SK-N-SH (cell line): ENCODE results near the gene DNAJC10. TPM values are rescaled to one million over a fixed set of nuclear protein-coding genes. Genes with fewer than 3 reads are reported as not detected.

Experiments used
- CTCF ChIA-PET: fragments of 300-600, 350-600 bp; formaldehyde crosslinking; extraction: SDS; loops from one replicate; lab custom pipeline; 2021; lab: Yijun Ruan, JAX
- POLR2A ChIA-PET: fragments of 350-600 bp; sonication (Branson Sonifier 250); formaldehyde crosslinking; extraction: SDS; loops from one replicate; lab custom pipeline; 2020; ENCODE audit warnings: antibody characterized with exemption, inconsistent platforms; lab: Yijun Ruan, JAX
- DNase-seq: peaks from one replicate; pipeline ENCODE4 v3.0.0; 2012
- H2AFZ ChIP-seq: fragments of 200-600 bp; sonication (generic); 2 replicates; pipeline ENCODE4 v1.8.1; 2016; ENCODE audit warnings: antibody characterized with exemption, mild to moderate bottlenecking, low read depth
- H3F3A ChIP-seq: fragments of 200-600 bp; sonication (generic); replicated peaks from 2 replicates; pipeline ENCODE3; 2016; ENCODE audit warnings: antibody characterized with exemption, mild to moderate bottlenecking; ENCODE audit not compliant: insufficient read depth
- H3K27ac ChIP-seq, 2 experiments: fragments of 200-500 bp in 1 of 2; fragments of 200-600 bp in 1 of 2; sonication (Bioruptor generic) in 1 of 2; sonication (generic), shearing (Covaris generic) in 1 of 2; 2 replicates each; pipeline versions ENCODE4 v1.5.1 to v1.6.1; 2014 to 2016; ENCODE audit warnings: low read depth in 2 of 2, inconsistent platforms in 1 of 2, low read length in 1 of 2, mild to moderate bottlenecking in 1 of 2, mixed read lengths in 1 of 2
- H3K27me3 ChIP-seq: fragments of 200-600 bp; sonication (generic), shearing (Covaris generic); 2 replicates; pipeline ENCODE4 v1.6.1; 2016; ENCODE audit warnings: mixed run types; ENCODE audit not compliant: insufficient read depth
- H3K36me3 ChIP-seq, 2 experiments: fragments of 200-500 bp in 1 of 2; fragments of 200-600 bp in 1 of 2; sonication (Bioruptor generic) in 1 of 2; sonication (generic) in 1 of 2; replicated peaks in 1 of 2; 2 replicates each; pipeline versions ENCODE3 to v1.5.1; 2014 to 2016; ENCODE audit warnings: low read length in 1 of 2, mild to moderate bottlenecking in 1 of 2; ENCODE audit not compliant: insufficient read depth in 2 of 2, control insufficient read depth in 1 of 2
- H3K4me1 ChIP-seq, 2 experiments: fragments of 200-500 bp in 1 of 2; fragments of 200-600 bp in 1 of 2; sonication (Bioruptor generic) in 1 of 2; sonication (generic), shearing (Covaris generic) in 1 of 2; 2 replicates each; pipeline versions ENCODE4 v1.5.1 to v1.6.1; 2014 to 2016; ENCODE audit warnings: low read depth in 1 of 2, low read length in 1 of 2, mixed run types in 1 of 2; ENCODE audit not compliant: insufficient read depth in 2 of 2, control insufficient read depth in 1 of 2
- H3K4me2 ChIP-seq: fragments of 200-600 bp; sonication (generic), shearing (Covaris generic); 2 replicates; pipeline ENCODE4 v1.6.1; 2017; ENCODE audit warnings: mixed run types
- H3K4me3 ChIP-seq, 2 experiments: fragments of 200-500 bp in 1 of 2; fragments of 200-600 bp in 1 of 2; sonication (Bioruptor generic) in 1 of 2; sonication (generic), shearing (Covaris generic) in 1 of 2; 2 replicates each; pipeline versions ENCODE4 v1.5.1 to v1.8.1; 2014 to 2016; ENCODE audit warnings: low read depth in 2 of 2, inconsistent platforms in 1 of 2, low read length in 1 of 2, mild to moderate bottlenecking in 1 of 2, mixed read lengths in 1 of 2, moderate library complexity in 1 of 2
- H3K79me2 ChIP-seq: fragments of 200-600 bp; sonication (generic); 2 replicates; pipeline ENCODE4 v1.8.1; 2017; ENCODE audit warnings: mild to moderate bottlenecking; ENCODE audit not compliant: insufficient read depth
- H3K9ac ChIP-seq: fragments of 200-600 bp; sonication (generic); 2 replicates; pipeline ENCODE4 v1.6.1; 2017; ENCODE audit warnings: mixed run types
- H3K9me2 ChIP-seq: fragments of 200-600 bp; sonication (generic); 2 replicates; pipeline ENCODE4 v1.6.1; 2017; ENCODE audit warnings: mixed run types
- H3K9me3 ChIP-seq: fragments of 200-600 bp; sonication (generic); 2 replicates; pipeline ENCODE4 v1.6.1; 2017; ENCODE audit warnings: mixed run types, mild to moderate bottlenecking, moderate library complexity
- H4K20me1 ChIP-seq: fragments of 200-600 bp; sonication (generic); 2 replicates; pipeline ENCODE4 v1.6.1; 2017; ENCODE audit warnings: mild to moderate bottlenecking, mixed run types; ENCODE audit not compliant: insufficient read depth
- CHD2 ChIP-seq: fragments of 150-350 bp; IDR thresholded peaks from 2 replicates; pipeline ENCODE4 v1.6.1; 2018; ENCODE audit warnings: low read length; ENCODE audit not compliant: partially characterized antibody
- FOSL2 ChIP-seq: IDR thresholded peaks from 2 replicates; pipeline ENCODE4 v1.4.0; 2012; ENCODE audit warnings: low read depth, mild to moderate bottlenecking, moderate library complexity, borderline replicate concordance
- GABPA ChIP-seq: IDR thresholded peaks from 2 replicates; pipeline ENCODE4 v1.4.0; 2012; ENCODE audit warnings: low read depth, mild to moderate bottlenecking
- GATA2 ChIP-seq: sonication (generic); formaldehyde crosslinking; IDR thresholded peaks from 2 replicates; pipeline ENCODE4 v1.5.0; 2020; ENCODE audit warnings: mild to moderate bottlenecking, missing genetic modification reagents
- MEF2A ChIP-seq: IDR thresholded peaks from 2 replicates; pipeline ENCODE4 v1.4.0; 2012; ENCODE audit warnings: low read depth, borderline replicate concordance
- NFIC ChIP-seq: IDR thresholded peaks from 2 replicates; pipeline ENCODE4 v1.4.0; 2012; ENCODE audit warnings: borderline replicate concordance
- NRF1 ChIP-seq: IDR thresholded peaks from 2 replicates; pipeline ENCODE4 v1.6.1; 2012; ENCODE audit warnings: low read depth, mild to moderate bottlenecking, low read length
- RAD21 ChIP-seq: IDR thresholded peaks from 2 replicates; pipeline ENCODE4 v1.6.1; 2012; ENCODE audit warnings: mild to moderate bottlenecking, low read length
- RCOR1 ChIP-seq: fragments of 150-350 bp; IDR thresholded peaks from 2 replicates; pipeline ENCODE4 v1.6.1; 2017; ENCODE audit warnings: antibody characterized with exemption, low read length
- RFX5 ChIP-seq: IDR thresholded peaks from 2 replicates; pipeline ENCODE4 v1.6.1; 2012; ENCODE audit warnings: mild to moderate bottlenecking, improper control_type of control experiment, low read length
- SMC3 ChIP-seq: IDR thresholded peaks from 2 replicates; pipeline ENCODE4 v1.6.1; 2012; ENCODE audit warnings: low read depth, low read length, improper control_type of control experiment
- TCF12 ChIP-seq: IDR thresholded peaks from 2 replicates; pipeline ENCODE4 v1.4.0; 2012
- YY1 ChIP-seq: IDR thresholded peaks from 2 replicates; pipeline ENCODE4 v1.4.0; 2012; ENCODE audit warnings: low read depth, mild to moderate bottlenecking
- WGBS: methylation state at CpG from one replicate; pipeline ENCODE4 v1.1.6; 2017; ENCODE audit warnings: low lambda C conversion rate; 5-methylcytosine and 5-hydroxymethylcytosine counted together
- polyA plus RNA-seq, 3 experiments: library from polyadenylated mRNA; depleted of rRNA; stranded (reverse); fragments of >200 nt; gene quantifications; 2 replicates each; pipeline ENCODE4 v1.2.3, GENCODE V29; 2012
- TF ChIP-seq, protein P1 (sequence below): fragments of 150-350 bp; IDR thresholded peaks from 2 replicates; pipeline ENCODE4 v1.6.1; 2017; ENCODE audit warnings: antibody characterized with exemption, low read length, low read depth, borderline replicate concordance
- TF ChIP-seq, protein P2 (sequence below): IDR thresholded peaks from 2 replicates; pipeline ENCODE4 v1.4.0; 2012; ENCODE audit warnings: low read depth, borderline replicate concordance
- TF ChIP-seq, protein P3 (sequence below): IDR thresholded peaks from 2 replicates; pipeline ENCODE4 v1.4.0; 2012; ENCODE audit warnings: low read depth
- TF ChIP-seq, protein P4 (sequence below): IDR thresholded peaks from 2 replicates; pipeline ENCODE4 v1.6.1; 2012; ENCODE audit warnings: mild to moderate bottlenecking, low read depth, low read length, moderate library complexity
- TF ChIP-seq, protein P5 (sequence below): fragments of 150-350 bp; IDR thresholded peaks from 2 replicates; pipeline ENCODE4 v1.6.1; 2016; ENCODE audit warnings: mild to moderate bottlenecking, low read depth, low read length

The DNAJC10 gene
- polyA plus RNA-seq, 1 of the 3 experiments (the other 2 are of a cell fraction) = 30.8 TPM

DNA sequence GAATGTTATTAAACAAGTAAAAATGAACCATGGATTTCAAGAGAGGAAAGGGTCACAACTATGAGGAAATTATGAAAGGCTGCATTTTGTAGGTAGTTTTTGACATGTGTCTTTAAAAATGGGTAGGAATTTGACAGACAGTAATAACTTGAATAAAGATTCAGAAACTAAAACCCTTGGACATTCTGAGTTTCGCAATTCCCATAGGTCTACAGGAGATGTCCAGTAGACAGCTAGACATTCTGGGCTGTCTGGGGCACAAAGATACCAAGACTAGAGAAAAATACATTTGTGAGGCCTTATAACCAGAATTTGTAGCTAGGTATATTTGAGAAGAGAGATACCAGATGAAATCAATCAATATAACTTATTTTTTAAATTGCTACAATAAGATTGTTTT, 42.3 kb downstream of the DNAJC10 start:
- H3K9me2 ChIP-seq = no peaks in the 10 kb centered on the region
- H4K20me1 ChIP-seq = no peaks in the 10 kb centered on the region
- no peaks in the 10 kb centered on the region for H3K27me3 ChIP-seq
- H3K79me2 ChIP-seq = no peaks in the 10 kb centered on the region
- H3K27ac ChIP-seq = no peak overlapping the region
- H3F3A ChIP-seq = peaks cover 4% of the 10 kb centered on the region
- H3K9ac ChIP-seq = no peak overlapping the region
- ChIA-PET POLR2A (no interaction called here), CTCF (interaction anchor here (0.9 to 3.2 kb wide), 3 partner anchors 221 to 223 kb away, joined by 3 to 18 read pairs (median 9); no protein-coding TSS in a partner anchor)
- DNase-seq = no peak
- H2AFZ ChIP-seq = no peak overlapping the region
- H3K4me3 ChIP-seq = no peak overlapping the region
- no peaks in the 10 kb centered on the region for H3K4me1 ChIP-seq
- H3K4me2 ChIP-seq = no peak overlapping the region
- TF ChIP-seq MEF2A (no peak), NRF1 (no peak), RFX5 (no peak), NFIC (no peak), RCOR1 (no peak), SMC3 (no peak), YY1 (no peak), FOSL2 (no peak), CHD2 (no peak), GATA2 (CRISPR knock-in tag) (no peak), TCF12 (no peak), RAD21 (no peak), GABPA (no peak)
- TF ChIP-seq, protein P1, sequence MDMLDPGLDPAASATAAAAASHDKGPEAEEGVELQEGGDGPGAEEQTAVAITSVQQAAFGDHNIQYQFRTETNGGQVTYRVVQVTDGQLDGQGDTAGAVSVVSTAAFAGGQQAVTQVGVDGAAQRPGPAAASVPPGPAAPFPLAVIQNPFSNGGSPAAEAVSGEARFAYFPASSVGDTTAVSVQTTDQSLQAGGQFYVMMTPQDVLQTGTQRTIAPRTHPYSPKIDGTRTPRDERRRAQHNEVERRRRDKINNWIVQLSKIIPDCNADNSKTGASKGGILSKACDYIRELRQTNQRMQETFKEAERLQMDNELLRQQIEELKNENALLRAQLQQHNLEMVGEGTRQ = no peak
- TF ChIP-seq, protein P2, sequence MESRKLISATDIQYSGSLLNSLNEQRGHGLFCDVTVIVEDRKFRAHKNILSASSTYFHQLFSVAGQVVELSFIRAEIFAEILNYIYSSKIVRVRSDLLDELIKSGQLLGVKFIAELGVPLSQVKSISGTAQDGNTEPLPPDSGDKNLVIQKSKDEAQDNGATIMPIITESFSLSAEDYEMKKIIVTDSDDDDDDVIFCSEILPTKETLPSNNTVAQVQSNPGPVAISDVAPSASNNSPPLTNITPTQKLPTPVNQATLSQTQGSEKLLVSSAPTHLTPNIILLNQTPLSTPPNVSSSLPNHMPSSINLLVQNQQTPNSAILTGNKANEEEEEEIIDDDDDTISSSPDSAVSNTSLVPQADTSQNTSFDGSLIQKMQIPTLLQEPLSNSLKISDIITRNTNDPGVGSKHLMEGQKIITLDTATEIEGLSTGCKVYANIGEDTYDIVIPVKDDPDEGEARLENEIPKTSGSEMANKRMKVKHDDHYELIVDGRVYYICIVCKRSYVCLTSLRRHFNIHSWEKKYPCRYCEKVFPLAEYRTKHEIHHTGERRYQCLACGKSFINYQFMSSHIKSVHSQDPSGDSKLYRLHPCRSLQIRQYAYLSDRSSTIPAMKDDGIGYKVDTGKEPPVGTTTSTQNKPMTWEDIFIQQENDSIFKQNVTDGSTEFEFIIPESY = no peak
- TF ChIP-seq, protein P3, sequence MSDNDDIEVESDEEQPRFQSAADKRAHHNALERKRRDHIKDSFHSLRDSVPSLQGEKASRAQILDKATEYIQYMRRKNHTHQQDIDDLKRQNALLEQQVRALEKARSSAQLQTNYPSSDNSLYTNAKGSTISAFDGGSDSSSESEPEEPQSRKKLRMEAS = no peak
- TF ChIP-seq, protein P4, sequence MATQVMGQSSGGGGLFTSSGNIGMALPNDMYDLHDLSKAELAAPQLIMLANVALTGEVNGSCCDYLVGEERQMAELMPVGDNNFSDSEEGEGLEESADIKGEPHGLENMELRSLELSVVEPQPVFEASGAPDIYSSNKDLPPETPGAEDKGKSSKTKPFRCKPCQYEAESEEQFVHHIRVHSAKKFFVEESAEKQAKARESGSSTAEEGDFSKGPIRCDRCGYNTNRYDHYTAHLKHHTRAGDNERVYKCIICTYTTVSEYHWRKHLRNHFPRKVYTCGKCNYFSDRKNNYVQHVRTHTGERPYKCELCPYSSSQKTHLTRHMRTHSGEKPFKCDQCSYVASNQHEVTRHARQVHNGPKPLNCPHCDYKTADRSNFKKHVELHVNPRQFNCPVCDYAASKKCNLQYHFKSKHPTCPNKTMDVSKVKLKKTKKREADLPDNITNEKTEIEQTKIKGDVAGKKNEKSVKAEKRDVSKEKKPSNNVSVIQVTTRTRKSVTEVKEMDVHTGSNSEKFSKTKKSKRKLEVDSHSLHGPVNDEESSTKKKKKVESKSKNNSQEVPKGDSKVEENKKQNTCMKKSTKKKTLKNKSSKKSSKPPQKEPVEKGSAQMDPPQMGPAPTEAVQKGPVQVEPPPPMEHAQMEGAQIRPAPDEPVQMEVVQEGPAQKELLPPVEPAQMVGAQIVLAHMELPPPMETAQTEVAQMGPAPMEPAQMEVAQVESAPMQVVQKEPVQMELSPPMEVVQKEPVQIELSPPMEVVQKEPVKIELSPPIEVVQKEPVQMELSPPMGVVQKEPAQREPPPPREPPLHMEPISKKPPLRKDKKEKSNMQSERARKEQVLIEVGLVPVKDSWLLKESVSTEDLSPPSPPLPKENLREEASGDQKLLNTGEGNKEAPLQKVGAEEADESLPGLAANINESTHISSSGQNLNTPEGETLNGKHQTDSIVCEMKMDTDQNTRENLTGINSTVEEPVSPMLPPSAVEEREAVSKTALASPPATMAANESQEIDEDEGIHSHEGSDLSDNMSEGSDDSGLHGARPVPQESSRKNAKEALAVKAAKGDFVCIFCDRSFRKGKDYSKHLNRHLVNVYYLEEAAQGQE = no peak
- TF ChIP-seq, protein P5, sequence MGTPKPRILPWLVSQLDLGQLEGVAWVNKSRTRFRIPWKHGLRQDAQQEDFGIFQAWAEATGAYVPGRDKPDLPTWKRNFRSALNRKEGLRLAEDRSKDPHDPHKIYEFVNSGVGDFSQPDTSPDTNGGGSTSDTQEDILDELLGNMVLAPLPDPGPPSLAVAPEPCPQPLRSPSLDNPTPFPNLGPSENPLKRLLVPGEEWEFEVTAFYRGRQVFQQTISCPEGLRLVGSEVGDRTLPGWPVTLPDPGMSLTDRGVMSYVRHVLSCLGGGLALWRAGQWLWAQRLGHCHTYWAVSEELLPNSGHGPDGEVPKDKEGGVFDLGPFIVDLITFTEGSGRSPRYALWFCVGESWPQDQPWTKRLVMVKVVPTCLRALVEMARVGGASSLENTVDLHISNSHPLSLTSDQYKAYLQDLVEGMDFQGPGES = no peak
- peaks cover 85 to 91% of the 10 kb centered on the region in 2 experiments for H3K36me3 ChIP-seq
- WGBS = 95% methylated on average over 1 of the region's 1 CpG
- H3K9me3 ChIP-seq = no peaks in the 10 kb centered on the region
